Stomach (tissue), 4 donors: Measurements from ENCODE around the gene MUCL1.

Source experiments
- CTCF ChIP-seq, 7 experiments: fragments of 450-650 bp in 4 of 7; fragments of 200-600 bp in 3 of 7; sonication (generic) in 3 of 7; IDR thresholded peaks; one replicate each; pipeline ENCODE4 v1.5.1; 2016 to 2019; ENCODE audit warnings: antibody characterized with exemption in 7 of 7, control low read depth in 2 of 7, mild to moderate bottlenecking in 1 of 7
- POLR2A ChIP-seq, 4 donors: fragments of 450-650 bp; IDR thresholded peaks; one replicate each; pipeline ENCODE4 v1.6.1; 2016; ENCODE audit warnings: antibody characterized with exemption in 4 of 4, control low read depth in 2 of 4, mild to moderate bottlenecking in 1 of 4, moderate library complexity in 1 of 4

- TF ChIP-seq CTCF (IDR thresholded peaks at IDR 0.05) (no peak), POLR2A (IDR thresholded peaks at IDR 0.05) (no peak)
These were observed 7.6 kb downstream of the MUCL1 start for GRCh38 chr12:54861927-54862326.
